SK-N-DZ (cell line): ENCODE results near the gene C14orf93.
"Not testable (repeated sequence)": the region's sequence is repeated elsewhere in the genome, so short reads cannot be mapped to it uniquely, and the experiment has no call there.

Source experiments
- DNase-seq: peaks from one replicate; pipeline ENCODE4 v3.0.0-alpha.2; 2015; ENCODE audit warnings: low spot score

C14orf93 gene

DNA sequence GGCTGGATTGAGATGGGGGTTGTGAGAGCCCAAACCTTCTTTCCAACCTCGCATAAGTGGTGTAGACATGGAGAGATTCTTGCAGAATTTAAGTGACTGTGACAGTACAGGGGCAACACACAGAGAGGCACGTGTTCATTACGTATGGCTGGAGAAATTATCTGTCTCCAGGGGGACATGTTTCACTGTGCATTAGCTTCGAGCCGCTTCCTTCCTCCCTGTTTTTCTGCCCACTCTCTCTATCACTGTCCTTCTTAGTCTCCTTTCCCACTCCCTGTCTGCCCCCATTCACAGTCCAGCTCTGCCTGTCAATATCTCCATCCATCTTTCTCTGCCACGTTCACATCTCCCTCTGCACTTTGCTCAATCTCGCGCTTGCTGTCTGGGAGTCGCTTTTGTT is 11.5 kb upstream of the C14orf93 start:
- peak; percentile 41 for DNase-seq

DNA sequence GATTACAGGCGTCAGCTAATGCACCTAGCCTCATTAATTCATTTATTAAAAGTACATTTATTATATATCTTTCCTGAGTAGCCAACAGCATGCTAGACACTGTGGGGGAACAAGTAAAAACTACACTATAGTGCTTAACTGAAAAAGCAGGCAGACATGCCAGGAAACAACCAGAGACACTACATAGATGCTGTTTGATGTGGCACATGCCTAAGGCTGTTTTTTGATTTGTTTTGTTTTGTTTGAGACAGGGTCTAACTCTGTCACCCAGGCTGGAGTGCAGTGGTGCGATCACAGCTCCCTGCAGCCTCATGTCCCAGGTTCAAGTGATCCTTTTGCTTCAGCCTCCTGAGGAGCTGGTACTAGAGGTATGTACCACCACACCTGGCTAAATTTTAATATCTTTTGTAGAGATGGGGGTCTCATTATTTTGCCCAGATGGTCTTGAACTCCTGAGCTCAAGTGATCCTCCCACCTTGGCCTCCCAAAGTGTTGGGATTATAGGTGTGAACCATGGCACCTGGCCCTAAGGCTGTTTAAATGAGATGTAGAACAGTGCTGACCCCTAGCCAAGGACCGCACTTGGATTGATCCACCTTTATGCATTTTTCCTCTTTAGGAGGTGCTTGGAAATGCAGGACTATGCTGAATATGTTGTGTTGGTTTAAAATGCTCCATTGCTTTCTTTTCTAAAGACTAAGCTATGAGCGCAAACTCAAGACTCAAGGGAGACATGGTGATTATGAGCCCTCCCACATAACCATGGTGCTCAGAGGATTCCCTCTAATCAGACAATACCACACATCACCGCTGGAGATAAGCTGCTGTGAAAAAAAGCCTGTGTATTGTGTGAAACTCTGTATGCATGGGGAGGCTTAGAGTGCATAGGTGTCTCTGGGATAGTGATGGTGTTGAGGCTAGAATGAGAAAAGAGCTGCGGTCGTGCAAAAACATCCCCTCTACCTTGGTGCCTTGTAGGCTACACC is 10.5 kb upstream of the C14orf93 start:
- DNase-seq = no peak

DNA sequence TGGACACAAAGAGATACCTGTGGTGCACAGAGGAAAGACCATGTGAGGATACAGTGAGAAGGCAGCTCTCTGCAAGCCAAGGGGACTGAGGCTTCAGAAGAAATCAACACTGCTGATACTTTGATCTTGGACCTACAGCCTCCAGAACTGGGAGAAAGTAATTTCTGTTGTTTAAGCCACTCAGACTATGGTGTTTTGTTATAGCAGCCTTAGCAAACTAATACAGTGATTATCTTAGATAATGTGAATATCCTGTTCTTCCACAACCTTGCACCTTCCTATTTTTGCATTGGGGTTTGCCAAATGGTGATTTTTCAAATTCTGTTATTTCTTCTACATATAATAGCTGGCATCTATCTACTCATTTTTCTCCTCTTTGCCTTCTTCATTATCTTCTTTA is 8.2 kb upstream of the C14orf93 start:
- DNase-seq = no peak

DNA sequence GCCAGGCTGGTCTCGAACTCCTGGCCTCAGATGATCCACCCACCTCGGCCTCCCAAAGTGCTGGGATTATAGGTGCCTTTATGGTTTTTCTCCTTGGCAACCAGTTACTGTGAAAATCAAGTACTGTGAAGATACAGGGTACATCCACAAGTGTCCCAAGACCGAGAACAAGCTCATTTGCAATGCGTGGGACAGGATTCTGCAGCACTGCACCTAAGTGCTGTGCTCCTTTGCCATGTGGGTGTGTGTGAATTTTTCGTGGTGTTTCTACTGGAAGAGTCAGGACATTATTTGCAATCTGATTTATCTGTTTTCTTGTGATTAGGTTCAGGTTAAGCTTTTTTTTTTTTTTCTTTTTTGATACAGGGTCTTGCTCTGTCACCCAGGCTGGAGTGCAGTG is 7.1 kb upstream of the C14orf93 start:
- DNase-seq = no peak

DNA sequence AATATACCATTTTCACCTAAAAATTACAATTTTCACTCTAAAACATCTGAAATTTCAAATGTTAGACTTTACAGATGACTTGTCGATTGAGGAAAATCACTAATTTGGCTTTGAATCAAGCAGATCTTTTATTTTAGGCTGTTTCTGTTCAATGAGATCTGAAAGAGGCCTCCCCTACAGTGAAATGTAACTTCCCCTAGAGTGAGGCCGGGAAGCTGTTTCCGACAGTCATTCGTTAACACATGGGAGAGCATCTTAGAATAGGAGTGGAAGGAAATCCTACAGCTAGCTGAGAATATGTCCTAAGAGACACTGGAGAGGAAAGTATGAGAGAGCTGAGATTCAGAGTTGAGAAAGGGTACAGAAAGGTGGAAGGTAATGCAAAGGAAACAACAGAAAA is 5.7 kb upstream of the C14orf93 start:
- DNase-seq = no peak

DNA sequence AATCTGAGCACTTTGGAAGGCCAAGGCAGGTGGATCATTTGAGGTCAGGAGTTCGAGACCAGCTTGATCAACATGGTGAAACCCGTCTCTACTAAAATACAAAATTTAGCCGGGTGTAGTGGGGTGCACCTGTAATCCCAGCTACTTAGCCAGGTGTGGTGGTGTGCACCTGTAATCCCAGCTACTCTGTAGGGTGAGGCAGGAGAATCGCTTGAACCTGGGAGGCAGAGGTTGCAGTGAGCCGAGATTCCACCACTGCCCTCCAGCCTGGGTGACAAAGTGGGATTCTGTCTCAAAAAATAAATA is 3.8 kb upstream of the C14orf93 start:
- not testable (repeated sequence) for DNase-seq

DNA sequence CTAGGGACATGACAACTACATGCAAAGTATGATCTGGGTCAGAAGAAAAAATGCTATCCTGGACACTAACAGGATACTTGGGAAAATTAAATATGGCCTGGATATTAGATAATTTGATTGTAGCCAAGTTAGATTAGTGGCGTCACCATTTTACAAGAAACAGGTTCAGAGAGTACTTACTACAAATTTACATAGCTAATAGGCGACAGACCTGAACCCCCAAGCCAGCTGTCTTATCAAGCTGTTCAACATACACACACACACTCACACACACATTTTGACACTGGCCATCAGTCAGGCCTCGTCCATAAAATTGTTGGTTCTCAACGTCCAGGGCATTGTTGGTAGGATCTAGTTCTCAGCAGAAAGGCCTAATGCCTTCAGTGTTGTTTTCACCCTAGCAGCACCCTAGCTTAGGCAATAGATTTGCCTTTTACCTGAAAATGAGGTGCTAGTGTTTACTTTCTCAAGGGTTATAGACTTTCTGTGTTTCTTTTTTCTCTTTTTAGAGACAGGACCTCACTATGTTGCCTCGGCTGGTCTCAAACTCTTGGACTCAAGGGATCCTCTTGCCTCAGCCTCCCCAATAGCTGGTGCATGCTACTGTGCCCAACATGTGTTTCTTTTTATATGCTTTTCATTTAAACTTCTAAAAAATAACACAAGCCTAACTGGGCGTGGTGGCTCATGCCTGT is 3.3 kb upstream of the C14orf93 start:
- peak; percentile 85 for DNase-seq

DNA sequence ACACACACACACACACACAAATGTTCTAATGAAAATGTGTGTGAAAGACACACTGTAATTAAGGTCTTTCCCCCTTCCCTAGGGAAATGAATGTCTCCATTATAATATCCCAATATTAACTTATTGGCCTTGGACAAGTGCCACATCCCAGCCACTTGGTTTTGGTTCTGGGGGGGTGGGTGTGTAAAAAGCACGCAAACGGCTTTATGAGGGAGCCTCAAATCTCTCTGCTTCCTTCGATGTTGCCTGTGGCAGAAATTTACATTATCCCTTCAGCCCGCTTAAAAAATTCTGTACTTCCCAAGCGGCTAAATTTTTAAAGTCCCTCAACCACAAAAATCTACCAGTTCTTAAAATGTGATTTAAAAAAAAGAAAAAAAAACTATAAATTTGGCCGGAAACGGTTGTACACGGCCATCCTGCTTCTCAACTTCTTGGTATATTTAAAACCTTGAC is 432 bp downstream of the C14orf93 start:
- no peak for DNase-seq

DNA sequence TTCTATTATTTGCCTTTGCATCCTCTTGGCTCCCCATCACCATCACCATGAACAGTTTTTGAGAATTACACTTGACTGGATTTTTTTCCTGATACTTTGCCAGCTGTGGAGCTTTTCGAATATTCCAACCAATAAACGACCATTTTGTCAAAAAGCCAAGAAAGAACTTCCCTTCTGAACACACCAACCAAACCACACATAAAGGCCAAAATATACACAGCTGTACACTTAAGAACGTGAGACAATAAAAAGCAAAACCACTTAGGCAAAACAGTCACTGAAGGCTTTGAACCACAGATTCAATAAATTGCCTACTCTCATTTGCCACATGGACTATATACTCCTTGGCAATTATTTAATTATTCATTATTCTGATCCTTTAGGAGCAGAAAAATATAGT is 1.1 kb downstream of the C14orf93 start:
- no peak for DNase-seq

DNA sequence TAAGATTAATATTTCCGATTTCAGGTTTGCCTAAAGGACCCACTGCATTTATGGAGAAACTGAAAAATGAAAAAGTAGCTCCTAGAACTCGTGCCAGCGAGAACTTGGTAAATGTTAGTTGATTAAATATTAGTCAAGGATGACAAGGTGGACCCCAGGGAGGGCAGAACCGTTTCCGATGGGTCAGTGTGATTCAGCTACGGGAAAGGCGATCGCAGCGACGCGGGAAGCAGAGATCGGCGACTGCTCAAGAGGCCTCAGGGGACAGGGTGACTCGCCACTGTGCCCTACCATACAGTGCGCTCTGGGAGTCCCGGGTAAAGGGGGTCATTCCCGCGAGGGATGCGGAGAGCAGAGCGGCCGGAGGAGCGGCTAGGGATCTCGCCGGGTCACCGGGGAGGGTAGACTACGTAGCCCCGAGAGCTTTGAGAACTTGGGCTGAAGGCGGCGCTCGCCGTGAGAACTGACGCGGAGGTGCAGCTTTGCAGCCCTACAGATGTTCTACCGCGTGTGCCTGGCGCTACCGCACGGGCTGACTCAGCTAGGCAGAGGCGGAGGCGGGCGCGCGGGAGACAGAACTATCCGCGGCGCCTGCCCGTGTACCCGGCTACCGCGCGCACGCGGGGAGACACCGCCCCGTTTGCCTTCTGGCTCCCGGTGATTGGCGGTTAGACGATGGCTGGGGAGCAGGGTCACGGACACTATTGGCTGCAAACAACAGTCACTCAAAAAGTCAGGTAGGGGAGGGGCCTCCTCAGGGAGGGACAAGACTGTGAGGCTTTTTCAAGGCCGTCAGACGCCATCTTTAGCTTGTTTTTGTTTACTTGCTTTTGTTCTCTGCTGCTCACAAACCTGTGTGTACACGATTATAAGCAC is 3.2 kb downstream of the C14orf93 start:
- peak; percentile 98 for DNase-seq

DNA sequence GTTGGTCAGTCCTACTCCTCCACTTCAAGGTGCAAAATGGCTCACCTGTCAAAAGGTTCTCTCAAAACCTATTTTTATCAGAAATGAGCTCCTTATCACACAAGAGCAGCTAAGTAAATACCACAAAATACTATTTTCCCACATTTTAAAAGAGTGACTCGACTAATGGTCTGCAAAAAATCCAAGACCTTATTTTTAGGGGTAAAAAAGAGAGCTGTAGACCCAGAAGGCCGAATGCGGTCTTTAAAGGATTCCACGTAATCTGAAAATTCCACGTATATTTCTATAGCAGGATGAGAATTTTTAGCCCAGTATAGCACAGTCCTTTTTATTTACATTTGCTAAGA is 3.8 kb downstream of the C14orf93 start:
- no peak for DNase-seq

DNA sequence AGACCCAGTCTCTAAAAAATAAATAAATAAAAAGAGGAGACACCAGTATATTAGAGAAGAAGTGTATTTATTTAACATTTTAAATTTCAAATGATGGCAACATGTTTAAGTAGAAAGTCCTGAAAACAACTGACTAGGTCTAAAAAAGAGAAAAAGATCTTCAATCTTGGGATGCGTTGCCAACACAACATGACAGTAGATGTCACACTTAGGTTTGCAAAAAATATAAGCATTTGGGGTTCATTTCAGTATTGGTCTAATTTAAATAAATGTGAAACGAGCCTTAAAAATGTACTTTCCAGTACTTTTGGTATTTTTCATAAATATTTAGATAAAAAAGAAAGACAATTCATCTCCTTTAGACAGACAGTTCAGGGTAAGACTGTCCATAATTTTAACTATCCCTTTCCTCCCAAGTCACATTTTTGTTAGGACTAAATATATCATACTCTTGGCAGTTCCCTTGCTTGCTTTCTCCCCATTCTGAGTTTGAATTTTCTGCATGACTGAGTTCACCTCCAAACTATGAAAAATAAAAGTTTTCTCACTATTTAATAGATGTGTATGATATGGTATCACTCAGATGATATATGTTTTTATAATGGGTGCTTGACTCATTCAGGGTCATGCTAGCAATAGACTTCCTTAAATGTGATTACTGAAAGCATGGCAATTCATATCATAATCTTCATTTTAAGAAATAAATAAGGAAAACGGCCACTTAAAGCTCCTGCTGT is 4.3 kb downstream of the C14orf93 start:
- DNase-seq = no peak

DNA sequence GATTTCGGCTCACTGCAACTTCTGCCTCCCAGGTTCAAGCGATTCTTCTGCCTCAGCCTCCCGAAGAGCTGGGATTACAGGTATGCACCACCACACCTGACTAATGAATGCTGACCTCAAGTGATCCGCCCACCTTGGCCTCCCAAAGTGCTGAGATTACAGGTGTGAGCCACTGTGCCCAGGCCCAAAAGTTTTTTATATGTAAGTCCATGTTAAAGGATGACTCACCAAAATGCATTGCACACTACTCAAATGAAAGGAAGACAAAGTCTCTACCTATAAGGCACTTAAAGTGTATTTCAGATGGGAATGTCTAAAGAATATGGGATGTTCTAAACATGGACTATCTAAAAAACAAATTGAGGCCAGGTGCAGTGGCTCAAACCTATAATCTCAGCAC is 5.7 kb downstream of the C14orf93 start:
- DNase-seq = not testable (repeated sequence)

DNA sequence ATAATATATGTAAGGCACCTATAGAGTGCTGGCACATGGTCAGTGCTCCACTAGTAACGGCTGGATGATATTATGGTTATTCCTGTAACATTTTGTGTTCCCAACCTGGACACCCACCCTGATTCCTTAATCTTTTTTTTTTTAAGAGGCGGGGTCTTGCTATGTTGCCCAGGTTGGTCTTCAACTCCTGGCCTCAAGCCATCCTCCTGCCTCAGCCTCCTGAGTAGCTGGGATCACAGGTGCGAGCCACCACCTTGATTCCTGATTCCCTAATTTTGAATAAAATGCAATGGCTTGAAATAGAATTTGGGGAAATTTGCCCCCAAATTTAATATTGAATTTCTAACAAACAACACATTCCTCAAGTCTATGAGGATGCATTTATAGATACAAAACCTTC is 7.4 kb downstream of the C14orf93 start:
- DNase-seq = no peak

DNA sequence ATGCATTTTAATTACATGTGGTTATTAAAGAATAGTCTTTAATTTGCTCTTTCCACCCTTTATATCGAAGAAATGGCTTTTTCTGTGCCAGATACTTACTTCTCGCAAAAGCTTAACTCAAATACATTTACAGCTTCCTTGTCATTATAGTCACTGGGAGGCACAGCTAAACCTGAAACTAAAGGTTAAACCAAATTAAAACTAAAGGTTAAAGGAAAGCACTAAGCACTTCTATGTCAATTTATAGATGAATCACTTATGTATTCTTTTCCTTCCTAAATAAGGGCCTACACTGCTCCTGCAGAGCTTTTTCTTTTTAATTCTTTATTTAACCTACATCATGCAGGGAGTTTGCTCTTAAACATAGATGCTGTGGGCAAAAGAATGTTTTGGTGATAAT is 9.1 kb downstream of the C14orf93 start:
- no peak for DNase-seq

DNA sequence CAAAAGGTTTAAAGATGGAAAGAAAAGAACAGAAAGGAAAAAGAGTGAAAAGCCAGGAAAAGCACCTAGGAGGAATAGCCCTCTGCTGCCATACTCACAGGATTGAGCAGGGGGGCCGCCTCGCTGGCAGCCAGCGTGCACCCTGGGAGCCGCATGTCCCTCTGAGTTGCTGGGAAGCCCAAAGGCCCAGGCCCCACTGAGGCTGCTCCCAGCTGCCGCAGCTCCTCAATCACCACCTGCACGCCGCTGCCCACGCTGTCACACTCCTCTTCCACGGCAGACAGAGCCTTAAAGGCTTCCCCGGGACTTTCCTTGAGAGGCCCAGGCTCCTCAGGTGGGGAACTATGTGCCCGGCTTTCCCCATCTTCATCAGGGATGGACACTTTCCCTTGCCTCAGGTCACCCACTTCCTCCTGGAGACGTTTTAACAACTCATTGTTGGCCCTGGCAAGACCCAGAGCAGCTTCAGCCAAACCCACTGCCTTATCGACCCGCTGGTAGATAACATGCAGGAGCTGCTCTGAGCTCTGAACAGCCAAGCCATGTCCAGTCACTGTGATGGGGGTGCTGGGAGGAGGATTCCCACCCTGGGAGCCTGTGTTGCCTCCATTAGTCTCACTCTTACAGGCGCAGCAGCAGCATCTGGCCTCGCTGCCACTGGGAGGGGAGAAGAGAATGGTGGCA is 11.5 kb downstream of the C14orf93 start:
- DNase-seq = no peak

DNA sequence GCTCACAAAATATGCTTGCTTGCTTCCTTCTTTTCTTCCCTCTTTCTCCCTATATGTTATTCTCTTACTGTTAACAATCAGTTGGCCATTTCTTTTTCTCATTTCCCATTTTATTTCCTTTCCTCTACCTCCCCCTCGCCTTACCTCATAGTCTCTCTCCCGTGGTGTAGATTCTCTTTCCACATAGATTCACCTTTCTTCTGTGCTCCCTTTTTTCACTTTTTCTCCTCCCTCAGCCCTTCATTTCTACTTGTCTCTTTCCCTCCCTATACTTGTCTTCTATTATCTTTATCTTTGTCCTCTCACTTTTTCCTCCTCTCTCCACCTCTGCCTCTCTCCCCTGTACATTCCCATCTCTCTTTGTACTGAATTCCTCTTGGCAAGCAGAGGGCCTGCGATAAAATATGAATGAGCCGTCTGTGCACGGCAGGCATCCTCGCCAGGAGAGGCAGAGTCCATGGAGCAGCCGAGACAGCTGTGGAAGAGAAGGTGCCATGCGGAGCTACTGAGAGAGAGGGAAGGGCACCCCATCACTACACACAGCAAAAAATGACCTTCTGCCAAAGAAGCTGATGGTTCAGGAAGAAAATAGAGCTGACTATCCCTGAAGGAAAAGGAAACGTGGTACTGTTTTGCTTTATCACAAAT is 12.1 kb downstream of the C14orf93 start:
- no peak for DNase-seq

DNA sequence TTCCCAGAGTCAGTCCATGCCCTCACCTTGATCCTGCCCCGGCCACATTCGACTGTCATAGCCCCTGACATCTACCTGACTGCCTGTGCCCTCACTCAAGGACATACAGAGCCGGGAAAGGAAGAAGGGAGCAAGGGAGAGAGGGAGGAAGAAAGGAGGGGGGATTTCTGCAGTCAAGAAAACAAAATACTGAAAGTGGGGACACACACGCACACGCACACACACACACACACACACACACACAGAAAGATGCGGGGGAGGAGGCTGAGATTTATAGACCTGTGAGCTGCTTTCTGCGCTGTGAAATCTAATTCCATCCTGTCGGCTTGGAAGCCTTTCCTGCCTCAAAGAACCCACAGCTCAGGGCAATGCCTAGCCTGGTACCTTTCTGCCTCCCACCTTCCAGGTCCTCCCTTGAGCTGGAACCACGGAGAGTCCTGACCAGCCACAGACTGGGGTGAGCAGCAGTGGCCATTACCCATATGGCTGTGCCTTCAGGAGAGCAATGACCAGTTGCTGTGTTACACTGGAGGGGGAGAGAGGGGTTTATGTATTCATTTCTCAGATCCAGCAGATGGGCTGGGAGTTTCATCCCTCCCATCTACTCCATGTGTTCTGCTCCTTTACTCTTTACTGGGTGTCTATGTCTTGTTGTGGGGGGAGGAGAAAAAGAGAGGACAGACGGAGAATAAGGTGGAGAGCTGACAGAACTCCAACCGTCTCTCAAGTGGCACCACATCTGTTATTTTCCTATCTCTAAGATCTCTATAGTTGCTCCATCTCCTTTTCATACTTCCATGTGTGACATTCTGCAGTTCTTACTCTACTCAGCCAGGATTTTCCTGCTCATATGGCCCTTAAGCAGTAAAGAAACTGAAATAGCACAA is 12.9 kb downstream of the C14orf93 start:
- DNase-seq = no peak
